ENCODE measurements around the gene CDK19. TPM values are rescaled to one million over a fixed set of nuclear protein-coding genes. Genes with fewer than 3 reads are reported as not detected.
"Not testable (repeated sequence)": the region's sequence is repeated elsewhere in the genome, so short reads cannot be mapped to it uniquely, and the experiment has no call there.

Gene CDK19
- polyA plus RNA-seq, 1 donor from 2014 or later, result 4.0 TPM

DNA sequence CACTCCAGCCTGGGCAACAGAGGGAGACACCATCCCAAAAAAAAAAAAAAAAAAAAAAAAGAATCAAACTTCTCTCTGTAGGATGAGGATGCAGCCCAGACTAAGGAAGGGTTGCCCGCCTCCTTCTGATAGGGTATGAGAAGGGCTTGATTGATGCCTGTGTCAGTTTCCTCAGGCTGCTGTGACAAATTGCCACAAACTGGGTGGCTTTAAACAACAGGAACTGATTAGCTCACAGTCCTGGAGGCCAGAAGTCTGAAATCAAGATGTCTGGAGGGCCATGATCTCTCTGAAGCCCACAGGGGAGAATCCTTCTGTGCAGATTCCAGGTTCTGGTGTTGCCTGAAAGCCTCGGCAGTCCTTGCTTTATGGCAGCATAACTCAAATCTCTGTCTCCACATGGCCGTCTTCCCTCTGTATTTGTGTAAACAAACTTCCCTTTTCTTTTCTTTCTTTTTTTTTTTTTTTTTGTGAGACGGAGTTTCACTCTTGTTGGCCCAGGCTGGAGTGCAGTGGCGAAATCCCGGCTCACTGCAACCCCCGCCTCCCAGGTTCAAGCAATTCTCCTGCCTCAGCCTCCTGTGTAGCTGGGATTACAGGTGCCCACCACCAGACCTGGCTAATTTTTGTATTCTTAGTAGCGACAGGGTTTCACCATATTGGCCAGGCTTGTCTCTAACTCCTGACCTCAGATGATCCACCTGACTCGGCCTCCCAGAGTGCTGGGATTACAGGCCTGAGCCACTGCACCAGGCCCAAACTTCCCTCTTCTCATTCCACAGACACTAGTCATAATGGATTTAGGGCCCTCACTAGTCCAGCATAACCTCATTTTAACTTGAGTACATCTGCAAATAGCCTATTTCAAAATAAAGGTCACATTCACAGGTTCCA lies 11.2 kb upstream of the CDK19 start:
- H3K4me3 Mint-ChIP-seq, result peak overlapping the region in 2 of 4 donors; percentile 39 to 68
- H3K9me3 Mint-ChIP-seq, result peaks cover 0 to 1% (median 0%) of the 10 kb centered on the region in 3 donors
- H3K27me3 Mint-ChIP-seq, result no peaks in the 10 kb centered on the region
- H3K36me3 Mint-ChIP-seq, result no peaks in the 10 kb centered on the region
- peak overlapping the region in 1 of 3 donors; percentile 39 for H3K27ac Mint-ChIP-seq
- H3K4me1 Mint-ChIP-seq, result peaks cover 0 to 4% (median 3%) of the 10 kb centered on the region in 3 donors

DNA sequence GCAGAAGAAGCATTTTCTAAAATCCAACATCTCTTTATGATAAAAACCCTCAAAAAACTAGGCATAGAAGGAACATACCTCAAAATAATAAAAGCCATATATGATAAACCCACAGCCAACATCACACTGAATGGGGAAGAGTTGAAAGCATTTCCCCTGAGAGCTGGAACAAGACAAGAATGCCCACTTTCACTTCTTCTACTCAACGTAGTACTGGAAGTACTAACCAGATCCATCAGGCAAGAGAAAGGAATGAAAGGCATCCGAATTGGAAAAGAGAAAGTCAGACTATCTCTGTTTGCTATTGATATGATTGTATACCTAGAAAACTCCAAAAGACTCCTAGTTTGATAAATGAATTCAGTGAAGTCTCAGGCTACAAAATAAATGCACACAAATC lies 7.9 kb upstream of the CDK19 start:
- peaks cover 0 to 4% (median 3%) of the 10 kb centered on the region in 3 donors for H3K4me1 Mint-ChIP-seq
- peaks cover 0 to 1% (median 0%) of the 10 kb centered on the region in 3 donors for H3K9me3 Mint-ChIP-seq
- H3K27ac Mint-ChIP-seq, result no peak overlapping the region
- H3K4me3 Mint-ChIP-seq, result no peak overlapping the region
- H3K27me3 Mint-ChIP-seq, result no peaks in the 10 kb centered on the region
- H3K36me3 Mint-ChIP-seq, result no peaks in the 10 kb centered on the region

DNA sequence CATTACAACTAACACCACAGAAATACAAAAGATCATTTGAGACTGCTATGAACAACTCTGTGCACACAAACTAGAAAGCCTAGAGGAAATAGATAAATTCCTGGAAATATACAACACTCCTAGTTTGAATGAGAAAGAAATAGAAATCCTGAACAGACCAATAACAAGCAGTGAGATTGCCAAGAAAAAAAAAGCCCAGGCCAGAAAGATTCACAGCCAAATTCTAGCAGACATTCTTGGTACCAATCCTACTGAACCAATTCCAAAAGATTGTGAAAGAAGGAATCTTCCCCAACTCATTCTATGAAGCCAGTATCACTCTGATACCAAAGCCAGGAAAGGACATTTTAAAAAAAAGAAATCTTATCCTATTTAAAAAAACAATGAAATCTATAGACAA lies 7.0 kb upstream of the CDK19 start:
- H3K27ac Mint-ChIP-seq, result no peak overlapping the region
- no peaks in the 10 kb centered on the region for H3K27me3 Mint-ChIP-seq
- peaks cover 0 to 1% (median 0%) of the 10 kb centered on the region in 3 donors for H3K9me3 Mint-ChIP-seq
- H3K4me3 Mint-ChIP-seq, result no peak overlapping the region
- peaks cover 0 to 5% (median 4%) of the 10 kb centered on the region in 3 donors for H3K4me1 Mint-ChIP-seq
- H3K36me3 Mint-ChIP-seq, result no peaks in the 10 kb centered on the region

DNA sequence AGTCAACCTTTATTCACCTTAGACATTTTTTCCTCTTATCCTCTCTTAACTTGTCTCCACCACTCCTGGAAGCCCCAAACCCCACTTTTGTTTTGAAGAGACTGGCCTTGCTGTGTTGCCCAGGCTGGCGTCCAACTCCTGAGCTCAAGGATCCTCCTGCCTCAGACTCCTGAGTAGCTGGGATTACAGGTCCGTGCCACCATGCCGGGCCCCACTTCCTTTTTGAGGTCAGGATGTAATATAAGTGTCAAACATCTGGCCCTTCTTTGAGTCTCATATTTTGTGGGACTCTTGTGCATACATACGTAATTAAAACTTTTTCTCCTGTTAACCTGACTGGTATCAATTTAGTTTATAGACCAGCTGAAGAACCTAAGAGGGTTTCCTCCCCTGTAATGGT lies 1.4 kb upstream of the CDK19 start:
- Mint-ChIP-seq H3K4me3 (peak overlapping the region; percentile 5 to 100 (median 95)), H3K36me3 (no peaks in the 10 kb centered on the region), H3K9me3 (peaks cover 0 to 2% (median 0%) of the 10 kb centered on the region in 3 donors), H3K4me1 (peaks cover 7 to 24% (median 15%) of the 10 kb centered on the region in 3 donors), H3K27me3 (no peaks in the 10 kb centered on the region), H3K27ac (peak overlapping the region; percentile 97 to 99 (median 98))

DNA sequence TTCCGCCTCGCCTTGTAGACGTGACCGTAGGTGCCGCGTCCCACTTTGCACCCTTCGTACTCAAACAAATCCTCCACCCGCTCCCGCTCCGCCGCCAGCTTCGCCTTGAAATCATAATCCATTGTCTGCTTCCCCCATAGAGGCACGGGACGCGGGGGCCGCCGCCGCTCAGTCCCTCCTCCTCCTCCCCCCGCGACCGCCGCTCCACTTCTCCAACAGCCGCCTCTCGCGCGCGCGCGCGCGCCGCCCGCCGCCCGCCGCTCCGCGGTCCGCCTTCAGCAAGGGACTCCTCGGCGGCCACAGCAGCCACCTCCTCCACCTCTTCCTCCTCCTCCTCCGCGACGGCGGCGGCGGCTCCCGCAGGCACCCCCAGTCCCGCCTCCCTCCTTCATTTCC lies 256 bp downstream of the CDK19 start:
- Mint-ChIP-seq H3K9me3 (peaks cover 0 to 2% (median 0%) of the 10 kb centered on the region in 3 donors), H3K4me3 (peak overlapping the region; percentile 91 to 100 (median 99)), H3K27ac (peak overlapping the region; percentile 97 to 99 (median 98)), H3K36me3 (peaks cover 2% of the 10 kb centered on the region), H3K4me1 (peaks cover 17 to 33% (median 27%) of the 10 kb centered on the region in 3 donors), H3K27me3 (no peaks in the 10 kb centered on the region)

DNA sequence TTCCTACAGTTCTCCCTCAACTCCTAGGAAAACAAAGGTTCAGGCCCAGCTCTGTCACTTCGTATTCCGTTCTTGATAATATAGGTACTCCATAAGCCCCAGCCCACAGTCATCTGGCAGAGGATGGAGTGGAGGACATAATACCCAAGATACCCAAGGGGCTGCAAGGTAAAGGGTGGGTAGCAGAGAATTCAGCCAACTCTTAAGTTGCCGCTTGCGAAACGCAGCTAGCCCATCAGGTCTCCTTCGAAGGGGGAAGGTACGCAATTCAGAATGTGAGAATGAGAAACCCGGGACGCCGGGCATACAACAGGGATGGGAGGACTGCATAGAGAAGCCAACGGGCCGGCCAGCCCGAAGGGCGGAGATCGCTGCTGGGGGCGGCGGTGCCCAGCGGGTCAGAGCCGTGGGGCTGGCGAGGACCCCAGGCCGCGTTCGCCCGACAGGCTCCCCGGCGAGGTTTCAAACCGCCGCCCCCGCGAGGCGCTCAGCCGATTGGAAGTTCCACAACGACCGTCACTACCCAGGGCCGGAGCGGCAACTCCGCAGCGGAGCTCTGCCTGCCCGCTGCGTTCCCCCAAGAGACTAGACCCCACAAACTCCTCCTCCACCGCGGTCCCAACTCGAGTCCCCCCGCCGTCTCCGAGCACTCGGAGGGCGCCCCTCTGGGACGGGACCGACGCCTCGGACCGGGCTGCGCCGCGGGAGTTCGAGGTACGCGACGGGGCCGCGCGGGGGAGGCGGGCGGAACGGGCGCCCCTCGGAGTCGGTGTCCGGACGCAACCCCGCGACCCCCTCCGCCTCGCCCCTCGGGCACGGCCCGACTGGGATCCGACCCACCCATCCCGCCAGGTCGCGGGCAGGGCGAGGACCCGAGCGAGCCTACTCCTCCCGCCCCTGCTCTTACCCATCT lies 911 bp downstream of the CDK19 start:
- Mint-ChIP-seq H3K9me3 (peaks cover 0 to 2% (median 0%) of the 10 kb centered on the region in 3 donors), H3K4me1 (peaks cover 23 to 36% (median 31%) of the 10 kb centered on the region in 3 donors), H3K27ac (peak overlapping the region; percentile 97 to 99 (median 98)), H3K36me3 (peaks cover 2% of the 10 kb centered on the region), H3K4me3 (peak overlapping the region; percentile 91 to 100 (median 99)), H3K27me3 (no peaks in the 10 kb centered on the region)

DNA sequence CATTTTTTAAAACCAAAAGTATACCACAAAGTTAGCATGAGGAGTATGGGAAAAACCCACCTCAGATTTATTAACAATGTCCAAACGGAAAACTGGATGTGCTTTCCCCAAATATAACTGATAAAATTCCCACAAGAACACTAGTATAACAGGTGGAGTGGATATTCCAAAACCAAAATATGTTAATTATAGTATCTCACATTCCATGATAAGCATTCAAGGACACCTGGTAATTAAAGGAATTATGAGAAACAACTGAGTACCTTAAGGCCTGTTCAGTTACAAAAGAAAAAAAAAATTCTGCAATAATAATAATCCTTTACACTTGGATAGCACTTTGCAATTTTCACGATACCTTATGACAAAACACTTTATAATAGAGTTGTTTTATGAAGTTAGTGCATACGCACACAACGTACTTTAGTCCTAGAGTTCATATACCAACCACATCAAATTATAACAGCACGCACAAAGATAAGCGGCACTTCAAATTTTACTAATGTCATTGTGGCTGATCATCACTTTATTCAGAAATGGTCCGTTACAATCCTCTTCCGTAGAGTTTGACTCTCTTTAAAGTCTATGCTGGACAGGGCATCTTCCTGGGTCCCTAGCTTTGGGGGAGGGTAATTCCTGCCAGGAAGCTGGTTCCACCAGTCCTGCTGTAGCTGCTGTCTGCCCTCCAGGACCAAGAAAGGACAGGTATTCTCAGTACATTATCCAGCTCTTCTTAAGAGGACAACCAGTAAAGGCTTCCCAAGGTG lies 1.7 kb downstream of the CDK19 start:
- Mint-ChIP-seq H3K4me1 (peaks cover 23 to 36% (median 31%) of the 10 kb centered on the region in 3 donors), H3K4me3 (peak overlapping the region; percentile 91 to 99 (median 96)), H3K27me3 (no peaks in the 10 kb centered on the region), H3K27ac (peak overlapping the region; percentile 86 to 98 (median 97)), H3K9me3 (peaks cover 0 to 2% (median 0%) of the 10 kb centered on the region in 3 donors), H3K36me3 (peaks cover 2% of the 10 kb centered on the region)

DNA sequence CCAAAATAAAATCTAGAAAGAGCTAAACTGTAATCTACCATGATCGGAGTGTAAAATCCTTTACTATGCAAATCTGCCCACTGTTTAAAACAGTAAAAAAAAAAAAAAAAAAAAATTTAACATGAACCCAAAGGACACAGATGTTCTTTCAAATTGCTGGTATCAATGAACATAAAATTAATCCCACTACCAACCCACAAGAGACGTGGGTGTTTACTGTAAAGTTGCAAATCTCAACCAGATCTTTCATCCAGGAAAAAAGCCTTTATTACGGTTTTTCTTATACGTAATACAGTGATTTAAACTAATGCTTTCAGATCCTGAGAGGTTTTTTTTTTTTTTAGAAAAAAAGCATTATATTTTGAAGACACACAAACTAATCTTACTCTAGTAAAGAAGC lies 2.5 kb downstream of the CDK19 start:
- no peaks in the 10 kb centered on the region for H3K27me3 Mint-ChIP-seq
- H3K36me3 Mint-ChIP-seq, result peaks cover 2% of the 10 kb centered on the region
- H3K4me3 Mint-ChIP-seq, result peak overlapping the region in 3 of 4 donors; percentile 27 to 95 (median 91)
- H3K4me1 Mint-ChIP-seq, result peaks cover 23 to 39% (median 34%) of the 10 kb centered on the region in 3 donors
- H3K27ac Mint-ChIP-seq, result no peak overlapping the region
- peaks cover 0 to 2% (median 0%) of the 10 kb centered on the region in 3 donors for H3K9me3 Mint-ChIP-seq

DNA sequence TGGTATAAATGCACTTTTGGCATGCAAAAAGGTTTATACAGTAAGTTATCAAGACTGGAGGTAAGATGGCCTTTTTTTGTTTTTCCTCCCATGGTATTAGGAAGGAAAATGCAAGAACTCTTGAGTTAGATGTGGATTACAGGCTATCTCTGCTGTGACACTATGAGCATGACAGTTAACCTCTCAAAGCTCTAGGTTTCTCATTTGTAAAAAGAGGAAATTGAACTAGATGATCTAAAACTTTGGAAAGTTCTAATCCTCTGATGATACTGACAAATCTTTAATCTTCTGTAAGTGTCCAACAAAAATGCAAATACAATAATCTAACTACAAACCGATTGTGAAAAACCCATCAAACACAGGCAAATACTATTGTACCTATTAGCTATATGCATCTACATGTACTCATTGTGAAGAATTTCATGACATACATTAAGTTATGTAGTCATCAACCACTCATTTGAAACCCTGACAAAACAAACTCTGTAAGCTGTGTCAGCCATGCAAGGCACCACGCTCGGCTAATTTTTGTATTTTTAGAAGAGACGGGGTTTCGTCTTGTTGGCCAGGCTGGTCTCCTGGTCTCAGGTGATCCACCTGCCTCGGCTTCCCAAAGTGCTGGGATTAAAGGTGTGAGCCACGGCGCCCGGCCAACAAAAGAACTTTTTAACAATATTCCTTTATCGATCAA lies 4.2 kb downstream of the CDK19 start:
- Mint-ChIP-seq H3K27me3 (no peaks in the 10 kb centered on the region), H3K9me3 (peaks cover 0 to 2% (median 0%) of the 10 kb centered on the region in 3 donors), H3K27ac (peak overlapping the region; percentile 63 to 87 (median 79)), H3K4me1 (peaks cover 28 to 36% (median 31%) of the 10 kb centered on the region in 3 donors), H3K36me3 (peaks cover 2% of the 10 kb centered on the region), H3K4me3 (peak overlapping the region; percentile 51 to 88 (median 61))

DNA sequence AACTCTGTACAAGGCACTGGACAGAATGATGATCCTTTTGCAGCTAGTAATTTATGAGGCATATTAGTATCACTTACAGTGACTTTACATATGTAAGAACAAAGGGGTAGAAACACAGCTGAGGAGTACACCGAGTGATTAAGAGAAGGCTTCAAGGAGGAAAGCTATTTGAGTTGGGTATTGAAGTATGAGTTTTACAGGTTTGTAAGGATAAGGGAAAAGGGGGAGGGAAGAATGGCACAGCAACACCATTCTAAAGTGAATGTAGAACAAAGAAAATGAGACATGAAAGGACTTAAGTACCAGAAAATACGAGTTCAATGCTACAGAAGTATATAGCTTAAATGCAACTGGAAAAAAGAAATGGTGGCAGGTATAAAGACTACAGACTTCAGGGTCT lies 5.5 kb downstream of the CDK19 start:
- H3K4me1 Mint-ChIP-seq, result peaks cover 34 to 42% (median 35%) of the 10 kb centered on the region in 3 donors
- no peaks in the 10 kb centered on the region for H3K27me3 Mint-ChIP-seq
- H3K4me3 Mint-ChIP-seq, result peak overlapping the region in 2 of 4 donors; percentile 24 to 74
- peak overlapping the region in 2 of 3 donors; percentile 57 to 79 for H3K27ac Mint-ChIP-seq
- no peaks in the 10 kb centered on the region for H3K9me3 Mint-ChIP-seq
- peaks cover 2% of the 10 kb centered on the region for H3K36me3 Mint-ChIP-seq

DNA sequence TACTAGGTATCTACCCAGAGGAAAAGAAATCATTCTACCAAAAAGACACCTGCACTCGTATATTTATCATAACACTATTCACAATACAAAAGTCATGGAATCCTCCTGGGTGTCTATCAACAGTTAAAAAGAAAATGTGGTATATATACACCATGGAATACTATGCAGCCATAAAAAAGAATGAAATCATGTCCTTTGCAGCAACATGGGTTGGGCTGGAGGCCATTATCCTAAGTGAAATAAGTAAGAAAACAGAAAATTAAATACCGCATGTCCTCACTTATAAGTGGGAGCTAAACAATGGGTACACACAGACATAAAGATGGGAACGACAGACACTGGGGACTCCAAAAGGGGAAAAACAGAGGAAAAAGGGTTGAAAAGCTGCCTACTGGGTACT lies 13.1 kb downstream of the CDK19 start:
- not testable (repeated sequence) for H3K36me3 Mint-ChIP-seq, H3K4me3 Mint-ChIP-seq, H3K9me3 Mint-ChIP-seq, H3K27me3 Mint-ChIP-seq
- Mint-ChIP-seq H3K27ac (peak overlapping the region in 1 of 3 donors; percentile 56), H3K4me1 (peaks cover 36 to 41% (median 39%) of the 10 kb centered on the region in 3 donors)

DNA sequence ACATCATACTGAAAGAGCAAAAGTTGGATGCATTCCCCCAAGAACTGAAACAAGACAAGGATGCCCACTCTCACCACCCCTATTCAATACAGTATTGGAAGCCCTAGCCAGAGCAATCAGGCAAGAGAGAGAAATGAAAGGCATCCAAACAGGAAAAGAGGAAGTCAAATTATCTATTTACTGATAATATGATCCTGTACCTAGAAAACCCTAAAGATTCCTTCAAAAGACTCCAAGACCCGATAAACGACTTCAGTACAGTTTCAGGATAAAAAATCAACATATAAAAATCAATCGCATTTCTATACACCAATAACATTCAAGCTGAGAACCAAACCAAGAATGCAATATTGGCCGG lies 14.5 kb downstream of the CDK19 start:
- Mint-ChIP-seq H3K4me3 (no peak overlapping the region), H3K27ac (peak overlapping the region in 1 of 3 donors; percentile 63), H3K36me3 (peaks cover 3% of the 10 kb centered on the region), H3K4me1 (peaks cover 31 to 36% (median 35%) of the 10 kb centered on the region in 3 donors), H3K9me3 (peaks cover 0 to 6% (median 0%) of the 10 kb centered on the region in 3 donors), H3K27me3 (no peaks in the 10 kb centered on the region)

DNA sequence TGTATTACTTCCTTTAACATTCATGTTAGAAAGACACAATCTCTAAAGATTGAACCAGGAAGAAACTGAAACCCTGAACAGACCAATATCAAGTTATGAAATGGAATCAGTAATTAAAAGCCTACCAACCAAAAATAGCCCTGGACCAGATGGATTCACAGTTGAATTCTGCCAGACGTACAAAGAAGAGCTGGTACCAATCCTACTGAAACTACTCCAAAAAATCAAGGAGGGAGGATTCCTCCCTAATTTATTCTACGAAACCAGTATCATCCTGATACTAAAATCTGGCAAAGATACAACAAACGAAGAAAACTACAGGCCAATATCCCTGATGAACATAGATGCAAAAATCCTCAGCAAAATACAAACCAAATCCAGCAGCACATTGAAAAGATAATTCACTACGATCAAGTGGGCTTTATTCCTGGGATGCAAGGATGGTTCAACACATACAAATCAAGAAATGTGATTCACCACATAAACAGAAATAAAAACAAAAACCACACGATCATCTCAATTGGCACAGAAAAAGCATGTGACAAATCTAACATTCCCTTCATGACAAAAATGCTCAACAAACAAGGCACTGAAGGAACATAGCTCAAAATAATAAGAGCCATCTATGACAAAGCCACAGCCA lies 15.0 kb downstream of the CDK19 start:
- Mint-ChIP-seq H3K27ac (peak overlapping the region in 1 of 3 donors; percentile 63), H3K4me1 (peaks cover 31 to 35% (median 34%) of the 10 kb centered on the region in 3 donors), H3K4me3 (no peak overlapping the region), H3K36me3 (peaks cover 3% of the 10 kb centered on the region), H3K9me3 (peaks cover 0 to 6% (median 0%) of the 10 kb centered on the region in 3 donors), H3K27me3 (no peaks in the 10 kb centered on the region)
